ENCODE results near the gene MCTP1. TPM values are rescaled to one million over a fixed set of nuclear protein-coding genes. Genes with fewer than 3 reads are reported as not detected.

The MCTP1 gene
- total RNA-seq, 2 donors from 2014 or later = 3.3 to 5.0 TPM

DNA sequence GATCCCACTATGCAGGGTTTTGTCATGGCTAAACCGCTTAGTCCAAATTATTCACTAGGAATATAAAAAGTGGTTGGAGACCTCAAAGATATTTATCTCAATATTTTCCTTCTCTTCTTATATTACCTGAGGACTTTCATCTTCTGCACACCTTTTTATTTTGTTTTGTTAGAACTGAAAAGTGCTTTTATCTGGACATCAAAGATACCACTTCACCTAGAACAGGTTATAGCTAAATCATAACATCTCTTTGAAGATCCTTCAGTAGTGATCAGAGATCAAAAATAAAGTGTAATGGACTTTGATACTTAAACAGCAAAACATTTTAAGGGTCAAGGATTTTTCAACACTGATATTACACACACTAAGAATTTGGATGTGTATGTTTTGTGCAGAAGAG, 160.2 kb downstream of the MCTP1 start:
- no peaks in the 10 kb centered on the region for H3K27me3 ChIP-seq (replicated peaks; ENCODE audit: insufficient read depth)
- no peaks in the 10 kb centered on the region for H3K9me3 ChIP-seq
- H3K4me1 ChIP-seq (replicated peaks) = no peaks in the 10 kb centered on the region
- TF ChIP-seq POLR2A (IDR thresholded peaks at IDR 0.05) (no peak), POLR2AphosphoS5 (IDR thresholded peaks at IDR 0.05) (no peak)
- TF ChIP-seq, protein P1, sequence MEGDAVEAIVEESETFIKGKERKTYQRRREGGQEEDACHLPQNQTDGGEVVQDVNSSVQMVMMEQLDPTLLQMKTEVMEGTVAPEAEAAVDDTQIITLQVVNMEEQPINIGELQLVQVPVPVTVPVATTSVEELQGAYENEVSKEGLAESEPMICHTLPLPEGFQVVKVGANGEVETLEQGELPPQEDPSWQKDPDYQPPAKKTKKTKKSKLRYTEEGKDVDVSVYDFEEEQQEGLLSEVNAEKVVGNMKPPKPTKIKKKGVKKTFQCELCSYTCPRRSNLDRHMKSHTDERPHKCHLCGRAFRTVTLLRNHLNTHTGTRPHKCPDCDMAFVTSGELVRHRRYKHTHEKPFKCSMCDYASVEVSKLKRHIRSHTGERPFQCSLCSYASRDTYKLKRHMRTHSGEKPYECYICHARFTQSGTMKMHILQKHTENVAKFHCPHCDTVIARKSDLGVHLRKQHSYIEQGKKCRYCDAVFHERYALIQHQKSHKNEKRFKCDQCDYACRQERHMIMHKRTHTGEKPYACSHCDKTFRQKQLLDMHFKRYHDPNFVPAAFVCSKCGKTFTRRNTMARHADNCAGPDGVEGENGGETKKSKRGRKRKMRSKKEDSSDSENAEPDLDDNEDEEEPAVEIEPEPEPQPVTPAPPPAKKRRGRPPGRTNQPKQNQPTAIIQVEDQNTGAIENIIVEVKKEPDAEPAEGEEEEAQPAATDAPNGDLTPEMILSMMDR (IDR thresholded peaks at IDR 0.05) = no peak
- no peak overlapping the region for H3K27ac ChIP-seq
- intact Hi-C loops (cut with DNase I) = no loop called here
- H3K4me3 ChIP-seq = no peak overlapping the region
- 71% methylated on average over 1 of the region's 1 CpG for WGBS
- DNase-seq (ENCODE audit: low spot score) = no peak
- no peaks in the 10 kb centered on the region for H3K36me3 ChIP-seq

DNA sequence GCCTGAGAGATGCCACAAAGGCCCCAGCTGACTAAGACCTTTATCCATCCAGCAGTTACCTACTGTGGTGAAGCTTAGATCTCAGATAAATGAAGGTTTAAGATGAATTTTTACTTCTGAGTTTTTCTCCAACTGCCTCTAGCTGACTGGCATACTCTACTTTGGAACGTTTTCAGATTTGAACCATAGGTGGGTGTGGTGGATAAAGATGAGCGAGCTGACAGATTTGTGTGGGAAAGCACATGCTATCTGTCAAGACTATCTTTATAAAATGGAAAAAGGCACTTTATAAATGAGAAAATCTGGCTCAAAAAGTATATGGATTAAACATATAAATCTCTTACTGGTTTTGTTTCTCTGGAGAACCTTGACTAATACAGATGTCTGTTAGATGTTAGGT, 160.8 kb downstream of the MCTP1 start:
- Histone ChIP-seq H3K4me3 (no peak overlapping the region), H3K27me3 (replicated peaks; ENCODE audit: insufficient read depth) (no peaks in the 10 kb centered on the region), H3K36me3 (no peaks in the 10 kb centered on the region), H3K4me1 (replicated peaks) (no peaks in the 10 kb centered on the region), H3K9me3 (no peaks in the 10 kb centered on the region), H3K27ac (no peak overlapping the region)
- 78% methylated on average over 2 of the region's 2 CpGs for WGBS
- no peak for DNase-seq (ENCODE audit: low spot score)
- intact Hi-C loops (cut with DNase I) = no loop called here
- TF ChIP-seq, protein P1 (IDR thresholded peaks at IDR 0.05) = no peak
- TF ChIP-seq POLR2AphosphoS5 (IDR thresholded peaks at IDR 0.05) (no peak), POLR2A (IDR thresholded peaks at IDR 0.05) (no peak)

DNA sequence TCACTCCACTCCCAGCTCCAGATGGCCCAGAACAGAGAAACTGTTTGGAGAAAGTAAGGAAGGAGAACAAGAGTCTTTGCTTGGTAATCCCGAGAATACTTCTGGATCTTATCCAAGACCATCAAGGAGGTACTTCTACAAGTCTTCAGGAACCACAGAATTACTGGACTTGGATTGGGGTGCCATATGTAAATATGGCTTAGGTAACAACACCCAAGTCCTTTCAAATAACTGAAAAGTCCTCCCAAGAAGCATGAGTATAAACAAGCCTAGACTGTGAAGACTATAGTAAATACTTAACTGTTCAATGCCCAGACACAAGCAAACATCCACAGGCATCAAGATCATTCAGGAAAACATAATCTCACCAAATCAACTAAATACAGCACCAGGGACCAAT, 170.0 kb downstream of the MCTP1 start:
- intact Hi-C loops (cut with DNase I) = no loop called here
- H3K9me3 ChIP-seq = no peaks in the 10 kb centered on the region
- 71% methylated on average over 1 of the region's 1 CpG for WGBS

DNA sequence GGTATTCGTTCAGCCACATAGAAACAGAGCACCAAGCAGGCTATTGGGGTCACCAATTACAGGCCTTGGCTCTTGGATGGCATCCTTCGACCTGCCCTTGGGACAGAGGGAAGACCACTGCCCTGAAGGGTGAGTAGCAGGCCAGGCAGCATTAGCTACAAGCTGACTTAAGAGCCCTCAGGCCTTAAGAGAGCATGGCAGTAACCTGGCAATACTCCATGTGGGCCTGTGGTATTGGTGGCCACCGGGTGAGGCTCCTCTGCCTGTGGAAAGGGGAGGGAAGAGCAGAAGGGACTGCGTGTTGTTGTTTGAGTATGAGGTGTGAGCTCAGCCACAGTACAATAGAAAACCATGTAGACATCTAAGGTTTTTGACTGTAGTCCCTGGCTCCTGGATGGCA, 170.6 kb downstream of the MCTP1 start:
- TF ChIP-seq POLR2A (IDR thresholded peaks at IDR 0.05) (no peak), POLR2AphosphoS5 (IDR thresholded peaks at IDR 0.05) (no peak)
- TF ChIP-seq, protein P1 (IDR thresholded peaks at IDR 0.05) = no peak
- no peak for DNase-seq (ENCODE audit: low spot score)
- intact Hi-C loops (cut with DNase I) = no loop called here
- Histone ChIP-seq H3K36me3 (no peaks in the 10 kb centered on the region), H3K9me3 (no peaks in the 10 kb centered on the region), H3K4me3 (no peak overlapping the region), H3K27me3 (replicated peaks; ENCODE audit: insufficient read depth) (no peaks in the 10 kb centered on the region), H3K27ac (no peak overlapping the region), H3K4me1 (replicated peaks) (no peaks in the 10 kb centered on the region)
- WGBS = 89% methylated on average over 4 of the region's 4 CpGs

More for the DNA sequence above, 170.0 kb downstream of the MCTP1 start:
- H3K36me3 ChIP-seq = no peaks in the 10 kb centered on the region
- H3K27ac ChIP-seq = no peak overlapping the region
- no peak for TF ChIP-seq POLR2A (IDR thresholded peaks at IDR 0.05)
- TF ChIP-seq POLR2AphosphoS5 (IDR thresholded peaks at IDR 0.05) = no peak
- TF ChIP-seq, protein P1 (IDR thresholded peaks at IDR 0.05) = no peak
- no peaks in the 10 kb centered on the region for H3K27me3 ChIP-seq (replicated peaks; ENCODE audit: insufficient read depth)
- DNase-seq (ENCODE audit: low spot score) = no peak
- no peaks in the 10 kb centered on the region for H3K4me1 ChIP-seq (replicated peaks)
- H3K4me3 ChIP-seq = no peak overlapping the region

DNA sequence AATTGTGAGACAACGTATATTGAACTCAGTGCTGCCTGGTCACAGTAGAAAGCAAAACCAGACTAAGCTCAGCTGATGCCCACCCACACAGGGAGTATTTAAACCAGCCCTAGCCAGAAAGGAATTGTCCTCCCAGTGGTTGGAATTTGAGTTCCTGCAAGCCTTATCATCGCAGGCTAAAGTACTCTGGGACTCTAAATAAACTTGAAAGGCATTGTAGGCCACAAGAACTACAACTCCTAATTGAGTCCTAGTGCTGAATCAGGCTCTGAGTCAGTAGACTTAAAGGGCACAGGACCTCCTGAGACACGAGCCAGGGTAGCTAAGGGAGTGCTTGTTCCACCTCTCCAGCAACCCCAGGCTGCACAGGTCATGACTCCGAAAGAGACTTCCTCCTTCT, 171.4 kb downstream of the MCTP1 start:
- no peak overlapping the region for H3K27ac ChIP-seq
- H3K9me3 ChIP-seq = no peaks in the 10 kb centered on the region

More for the DNA sequence above, 171.4 kb downstream of the MCTP1 start:
- Histone ChIP-seq H3K36me3 (no peaks in the 10 kb centered on the region), H3K27me3 (replicated peaks; ENCODE audit: insufficient read depth) (no peaks in the 10 kb centered on the region), H3K4me3 (no peak overlapping the region), H3K4me1 (replicated peaks) (no peaks in the 10 kb centered on the region)
- no peak for DNase-seq (ENCODE audit: low spot score)
- intact Hi-C loops (cut with DNase I) = no loop called here
- TF ChIP-seq, protein P1 (IDR thresholded peaks at IDR 0.05) = no peak
- no peak for TF ChIP-seq POLR2AphosphoS5 (IDR thresholded peaks at IDR 0.05)
- no peak for TF ChIP-seq POLR2A (IDR thresholded peaks at IDR 0.05)
- WGBS = 69% methylated on average over 4 of the region's 4 CpGs
